Mesodermal cell (in vitro differentiated cells): Measurements from ENCODE around the gene VWF.

Experiments used
- H3K27ac ChIP-seq: 2 replicates; pipeline ENCODE4 v1.7.0; 2013; ENCODE audit warnings: mild to moderate bottlenecking, low read depth, low read length, moderate library complexity; ENCODE audit not compliant: severe bottlenecking
- H3K36me3 ChIP-seq: 2 replicates; pipeline ENCODE4 v1.7.1; 2013; ENCODE audit warnings: mild to moderate bottlenecking, low read length, moderate library complexity; ENCODE audit not compliant: control insufficient read depth, insufficient read depth
- H3K4me1 ChIP-seq: one replicate; pipeline ENCODE4 v1.7.1; 2013; ENCODE audit warnings: mild to moderate bottlenecking, low read length; ENCODE audit not compliant: insufficient read depth, control insufficient read depth, poor library complexity, severe bottlenecking
- H3K4me3 ChIP-seq: 2 replicates; pipeline ENCODE4 v1.7.0; 2013; ENCODE audit warnings: low read length, control low read depth, mild to moderate bottlenecking; ENCODE audit not compliant: insufficient read depth, poor library complexity, severe bottlenecking; ENCODE audit errors: extremely low read depth
- H3K9me3 ChIP-seq: 2 replicates; pipeline ENCODE4 v1.7.1; 2013; ENCODE audit warnings: mild to moderate bottlenecking, low read length, moderate library complexity; ENCODE audit not compliant: control insufficient read depth
- WGBS, 2 experiments: methylation state at CpG; one replicate each; pipeline ENCODE4 v1.1.5; 2013; ENCODE audit warnings: missing lambda C conversion rate in 2 of 2; ENCODE audit not compliant: insufficient coverage in 2 of 2; 5-methylcytosine and 5-hydroxymethylcytosine counted together

VWF gene

GRCh38 chr12:5953835-5954586, 170.5 kb downstream of the VWF start:
- Histone ChIP-seq H3K4me1 (no peaks in the 10 kb centered on the region), H3K27ac (no peak overlapping the region), H3K36me3 (no peaks in the 10 kb centered on the region), H3K4me3 (no peak overlapping the region), H3K9me3 (no peaks in the 10 kb centered on the region)
- 92% methylated on average over 2 to 4 of the region's 5 CpGs for WGBS, 2 experiments

GRCh38 chr12:5952031-5952430, 172.4 kb downstream of the VWF start:
- 85 to 100% methylated on average over 2 to 3 of the region's 3 CpGs for WGBS, 2 experiments
- Histone ChIP-seq H3K4me1 (no peaks in the 10 kb centered on the region), H3K36me3 (no peaks in the 10 kb centered on the region), H3K4me3 (no peak overlapping the region), H3K27ac (no peak overlapping the region), H3K9me3 (no peaks in the 10 kb centered on the region)

DNA sequence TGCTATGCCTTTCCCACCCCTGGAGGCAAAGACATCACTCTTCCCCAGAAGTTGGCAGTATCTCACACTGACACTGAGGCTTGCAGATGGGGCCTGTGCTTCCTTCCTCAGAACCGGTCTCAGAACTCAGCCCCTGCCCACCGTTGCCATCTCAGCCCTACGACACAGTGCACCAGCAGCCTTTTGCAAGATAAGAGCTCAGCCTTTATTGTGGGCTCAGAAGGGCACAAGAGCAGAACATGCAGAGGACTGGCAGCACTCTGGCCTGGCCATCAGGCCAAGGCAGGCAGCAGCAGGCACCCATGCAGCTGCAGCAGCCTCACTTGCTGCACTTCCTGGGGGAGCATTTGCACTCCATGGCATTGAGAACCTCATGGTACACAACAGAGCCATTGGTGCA, 175.8 kb downstream of the VWF start:
- 70 to 93% methylated on average over 2 to 3 of the region's 3 CpGs for WGBS, 2 experiments

DNA sequence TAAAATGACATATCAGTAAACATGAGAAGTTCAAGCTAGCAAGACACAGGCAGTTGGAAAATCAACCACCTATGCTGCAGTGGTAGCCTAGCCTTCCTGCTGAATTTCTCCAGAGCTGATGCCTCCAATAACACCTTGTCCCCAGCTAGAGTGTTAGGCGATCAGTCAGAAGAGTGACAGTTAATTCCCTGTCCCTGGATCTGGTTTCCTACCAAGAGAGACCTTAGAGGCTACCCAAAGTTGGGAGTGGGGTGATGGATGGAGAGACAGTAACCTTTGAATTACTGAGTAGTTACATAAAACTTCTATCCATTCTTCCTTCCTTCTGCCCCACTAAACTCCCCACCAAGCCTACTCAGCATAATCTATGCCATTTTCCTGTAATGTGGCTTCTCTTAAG, 177.5 kb downstream of the VWF start:
- Histone ChIP-seq H3K4me3 (no peak overlapping the region), H3K9me3 (no peaks in the 10 kb centered on the region)
- WGBS, 2 experiments, result no CpG with 5 or more reads among the region's 1 CpG

More for the DNA sequence above, 175.8 kb downstream of the VWF start:
- no peak overlapping the region for H3K27ac ChIP-seq
- no peaks in the 10 kb centered on the region for H3K36me3 ChIP-seq
- no peaks in the 10 kb centered on the region for H3K4me1 ChIP-seq
- H3K4me3 ChIP-seq, result no peak overlapping the region
- no peaks in the 10 kb centered on the region for H3K9me3 ChIP-seq

GRCh38 chr12:5946388-5946787, 178.1 kb downstream of the VWF start:
- 100% methylated on average over 1 to 2 of the region's 2 CpGs for WGBS, 2 experiments
- H3K4me3 ChIP-seq, result no peak overlapping the region
- no peaks in the 10 kb centered on the region for H3K9me3 ChIP-seq
- no peaks in the 10 kb centered on the region for H3K36me3 ChIP-seq
- H3K27ac ChIP-seq, result no peak overlapping the region
- no peaks in the 10 kb centered on the region for H3K4me1 ChIP-seq

More for the DNA sequence above, 177.5 kb downstream of the VWF start:
- H3K36me3 ChIP-seq, result no peaks in the 10 kb centered on the region
- no peak overlapping the region for H3K27ac ChIP-seq
- no peaks in the 10 kb centered on the region for H3K4me1 ChIP-seq

DNA sequence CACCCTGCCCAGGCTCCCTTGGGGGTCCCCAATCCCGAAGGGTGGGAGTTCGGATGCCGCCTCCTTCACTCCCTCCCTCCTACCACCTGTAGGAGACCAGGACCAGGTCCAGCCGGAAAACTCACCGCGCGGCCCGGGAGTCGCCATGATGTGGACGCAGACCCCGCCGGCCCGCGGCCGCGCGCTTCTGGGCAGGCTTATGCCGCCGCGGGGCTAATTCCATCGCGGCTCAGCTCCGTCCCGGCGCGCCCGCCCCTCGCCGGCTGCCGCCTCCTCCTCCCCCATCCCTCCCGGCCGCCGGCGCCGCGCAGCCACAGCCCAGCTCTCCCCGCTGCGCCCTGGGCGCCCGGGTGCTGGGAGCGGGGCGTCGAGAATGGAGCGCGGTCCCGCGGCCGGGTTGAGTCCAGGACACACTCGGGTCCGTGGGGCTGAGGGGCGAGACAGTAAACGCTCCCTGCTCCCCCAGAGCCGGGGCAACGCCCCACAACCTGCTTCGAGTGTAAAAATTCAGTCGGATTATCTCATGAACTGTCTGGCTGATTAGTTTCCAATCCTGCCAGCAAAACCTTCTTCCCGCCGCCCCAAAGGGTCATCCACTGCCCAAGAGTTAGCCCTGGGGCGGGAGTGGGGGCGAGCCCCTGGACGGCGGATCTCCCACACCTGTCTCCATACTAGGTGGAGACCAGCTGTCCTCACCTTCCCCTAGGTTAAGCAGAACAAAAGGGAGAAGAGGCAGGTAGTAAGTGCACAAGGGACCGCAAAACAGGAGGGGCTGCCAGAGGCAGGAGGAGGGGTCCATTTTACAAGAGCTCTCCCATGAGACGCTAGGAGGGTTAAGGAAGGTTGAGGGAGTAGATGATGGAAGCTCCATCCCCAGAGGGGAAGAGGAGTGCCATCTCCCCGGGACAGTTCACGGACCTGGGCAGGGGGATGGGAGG, 179.1 kb downstream of the VWF start, which contains the start of gene ANO2:
Gene ANO2 (minus strand): TSS at position 189 of the 938 bp plus-strand sequence. CDS start 42 bp downstream, at position 147.
- Histone ChIP-seq H3K4me3 (peak within 1 kb of the TSS; percentile 56), H3K36me3 (no peaks in the 10 kb centered on the region), H3K27ac (no peak within 1 kb of the TSS), H3K9me3 (no peaks in the 10 kb centered on the region), H3K4me1 (no peaks in the 10 kb centered on the region)
- 1 to 2% methylated on average over 45 to 48 of the region's 66 CpGs for WGBS, 2 experiments

DNA sequence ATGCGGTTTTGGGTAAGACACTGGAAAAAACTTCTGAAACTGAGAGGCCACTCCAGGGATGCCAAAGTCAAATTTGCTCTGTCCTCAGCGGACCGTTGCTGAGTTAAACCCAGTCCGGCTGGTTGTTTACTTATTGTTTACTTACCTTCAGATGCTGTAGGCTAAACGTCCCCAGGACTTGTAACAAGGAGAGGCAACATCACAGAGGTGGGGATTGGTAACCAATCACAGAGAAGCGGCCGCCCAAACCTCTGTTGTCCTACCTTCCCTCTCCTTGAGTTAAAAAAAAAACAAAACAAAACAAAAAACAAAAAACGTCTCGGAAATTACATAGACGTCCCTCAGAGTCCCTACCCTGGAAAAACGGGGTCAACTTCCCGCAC, 179.8 kb downstream of the VWF start:
- no peaks in the 10 kb centered on the region for H3K4me1 ChIP-seq
- 8 to 13% methylated on average over 8 to 12 of the region's 12 CpGs for WGBS, 2 experiments

DNA sequence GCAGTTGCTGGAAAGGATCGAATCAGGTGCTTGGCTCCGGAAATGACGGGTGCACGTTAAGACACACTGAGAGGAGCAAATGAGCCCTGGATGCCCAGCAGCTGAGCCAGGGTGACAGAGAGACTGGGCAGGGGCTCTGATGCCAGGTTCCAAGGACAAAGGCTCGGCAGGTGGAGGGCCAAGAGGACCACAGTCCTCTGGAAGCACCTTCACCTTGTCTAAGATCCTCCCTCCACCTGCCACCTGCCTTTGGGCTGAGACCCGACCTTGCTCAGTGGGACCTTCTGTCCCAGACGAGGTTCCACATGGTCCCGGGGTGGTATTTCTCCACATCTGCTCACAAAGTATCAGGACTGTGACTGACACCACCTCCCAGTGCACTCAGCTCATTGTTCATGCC, 180.4 kb downstream of the VWF start:
- no peaks in the 10 kb centered on the region for H3K9me3 ChIP-seq
- H3K4me3 ChIP-seq, result no peak overlapping the region
- H3K27ac ChIP-seq, result no peak overlapping the region
- no peaks in the 10 kb centered on the region for H3K4me1 ChIP-seq
- H3K36me3 ChIP-seq, result no peaks in the 10 kb centered on the region
- 88 to 90% methylated on average over 8 of the region's 8 CpGs for WGBS, 2 experiments

More for the DNA sequence above, 179.8 kb downstream of the VWF start:
- Histone ChIP-seq H3K9me3 (no peaks in the 10 kb centered on the region), H3K36me3 (no peaks in the 10 kb centered on the region), H3K27ac (no peak overlapping the region), H3K4me3 (peak overlapping the region; percentile 56)

GRCh38 chr12:5941907-5942306, 182.6 kb downstream of the VWF start:
- Histone ChIP-seq H3K36me3 (no peaks in the 10 kb centered on the region), H3K4me1 (no peaks in the 10 kb centered on the region), H3K4me3 (no peak overlapping the region), H3K9me3 (no peaks in the 10 kb centered on the region), H3K27ac (no peak overlapping the region)
- 60 to 67% methylated on average over 1 to 2 of the region's 3 CpGs for WGBS, 2 experiments

DNA sequence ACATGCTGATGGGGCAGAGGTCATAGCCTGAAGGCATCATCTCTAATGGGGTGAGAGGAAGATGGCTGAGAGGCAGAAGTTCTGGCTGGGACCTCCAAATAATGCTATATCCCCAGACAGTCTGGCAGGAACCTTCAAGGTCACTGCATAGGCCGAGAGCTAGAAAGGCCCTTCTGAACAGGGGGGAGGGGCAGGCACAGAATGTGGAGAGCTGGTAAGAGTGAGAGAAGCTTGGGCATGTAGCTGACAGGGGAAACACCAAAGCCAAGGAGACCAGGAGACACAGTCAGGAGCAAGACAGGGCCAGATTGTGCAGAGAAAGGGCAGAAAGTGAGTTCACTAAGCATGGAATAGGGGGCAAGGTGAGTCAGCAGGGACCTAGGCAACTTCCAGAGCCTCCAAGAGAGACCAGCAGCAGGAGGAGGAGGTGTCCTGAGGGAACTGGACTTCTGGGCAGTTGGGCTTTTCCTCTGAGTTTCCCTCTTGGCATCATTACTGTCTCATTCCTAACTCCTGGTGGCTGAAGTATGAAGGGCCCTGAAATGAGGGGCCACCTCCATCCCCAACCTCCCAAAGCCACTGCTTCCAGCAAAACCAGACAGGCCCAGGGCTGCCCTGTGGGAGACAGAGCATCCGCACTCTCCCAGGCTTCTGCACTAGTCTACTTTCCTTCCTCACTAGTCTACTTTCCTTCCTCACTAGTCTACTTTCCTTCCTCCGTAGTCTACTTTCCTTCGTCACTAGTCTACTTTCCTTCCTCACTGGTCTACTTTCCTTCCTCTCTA, 196.5 kb downstream of the VWF start:
- H3K27ac ChIP-seq, result no peak overlapping the region
- no peaks in the 10 kb centered on the region for H3K36me3 ChIP-seq
- 81 to 100% methylated on average over 1 to 2 of the region's 4 CpGs for WGBS, 2 experiments
- H3K4me3 ChIP-seq, result no peak overlapping the region
- H3K9me3 ChIP-seq, result peaks cover 10% of the 10 kb centered on the region
- no peaks in the 10 kb centered on the region for H3K4me1 ChIP-seq
